LoVo (cell line): ENCODE measurements around the gene INPP5A.
A peak's percentile ranks its signal among the peaks of the same experiment; 100 is the strongest.
"Not testable (repeated sequence)": the region's sequence is repeated elsewhere in the genome, so short reads cannot be mapped to it uniquely, and the experiment has no call there.

ENCODE experiments used
- DNase-seq: peaks from one replicate; pipeline ENCODE4 v3.0.0-alpha.2; 2016; ENCODE audit warnings: low spot score

Gene INPP5A

GRCh38 chr10:132725202-132725601 lies 187.6 kb downstream of the INPP5A start:
- no peak for DNase-seq

GRCh38 chr10:132726194-132726593 lies 188.6 kb downstream of the INPP5A start:
- no peak for DNase-seq

GRCh38 chr10:132726951-132727350 lies 189.4 kb downstream of the INPP5A start:
- DNase-seq: no peak

- DNase-seq: no peak
These were observed 189.8 kb downstream of the INPP5A start for GRCh38 chr10:132727411-132727810.

GRCh38 chr10:132728321-132728720 lies 190.7 kb downstream of the INPP5A start:
- no peak for DNase-seq

GRCh38 chr10:132728741-132729140 lies 191.2 kb downstream of the INPP5A start:
- no peak for DNase-seq

GRCh38 chr10:132729810-132730572 lies 192.4 kb downstream of the INPP5A start:
- DNase-seq: no peak

GRCh38 chr10:132730573-132730953 lies 193.0 kb downstream of the INPP5A start:
- DNase-seq: no peak

- no peak for DNase-seq
These were observed 194.9 kb downstream of the INPP5A start for GRCh38 chr10:132732518-132732917.

GRCh38 chr10:132733926-132734325 lies 196.3 kb downstream of the INPP5A start:
- no peak for DNase-seq

GRCh38 chr10:132735341-132735775 lies 197.8 kb downstream of the INPP5A start:
- no peak for DNase-seq

- DNase-seq: no peak
These were observed 198.4 kb downstream of the INPP5A start for GRCh38 chr10:132735923-132736391.

- no peak for DNase-seq
These were observed 199.9 kb downstream of the INPP5A start for GRCh38 chr10:132737390-132738048.

GRCh38 chr10:132738454-132739224 lies 201.1 kb downstream of the INPP5A start:
- no peak for DNase-seq

- no peak for DNase-seq
These were observed 201.6 kb downstream of the INPP5A start for GRCh38 chr10:132739225-132739613.

- peak; percentile 2 for DNase-seq
These were observed 203.0 kb downstream of the INPP5A start for GRCh38 chr10:132740588-132740987.

GRCh38 chr10:132742167-132742836 lies 204.7 kb downstream of the INPP5A start:
- DNase-seq: no peak

GRCh38 chr10:132742837-132743194 lies 205.2 kb downstream of the INPP5A start:
- no peak for DNase-seq

- DNase-seq: not testable (repeated sequence)
These were observed 205.8 kb downstream of the INPP5A start for GRCh38 chr10:132743196-132743924.

GRCh38 chr10:132743925-132744490 lies 206.4 kb downstream of the INPP5A start:
- no peak for DNase-seq

GRCh38 chr10:132744839-132745238 lies 207.3 kb downstream of the INPP5A start:
- DNase-seq: no peak
